K562 (cell line): ENCODE data around the gene SDS. TPM values are rescaled to one million over a fixed set of nuclear protein-coding genes. Genes with fewer than 3 reads are reported as not detected.

ENCODE experiments used
- ATAC-seq: fragments of 200-7000 bp; cut with Tn5 transposase; 3 replicates; pipeline ENCODE4 v1.9.1; 2020; ENCODE audit warnings: moderate library complexity
- BruUV-seq: library from RNA; stranded (reverse); fragments of 400-500 nt; replicated peaks from 2 replicates; lab custom pipeline; 2021; lab: Mats Ljungman, UMichigan
- CTCF ChIA-PET: fragments of 300-600 bp; formaldehyde crosslinking; extraction: SDS; loops from one replicate; lab custom pipeline; 2021; ENCODE audit warnings: low intra/inter-chr PET ratio; lab: Yijun Ruan, JAX
- POLR2A ChIA-PET: fragments of 300-600, 350-650 bp; sonication (Branson Sonifier 250); formaldehyde crosslinking; extraction: SDS; loops from one replicate; lab custom pipeline; 2021; ENCODE audit warnings: antibody characterized with exemption, inconsistent platforms; lab: Yijun Ruan, JAX
- DNase-seq, 4 experiments: peaks; one replicate each; pipeline versions ENCODE4 v3.0.0 to v3.0.0-alpha.2; 2011 to 2018; ENCODE audit warnings: low spot score in 3 of 4, mixed read lengths in 3 of 4; ENCODE audit errors: extremely low read depth in 1 of 4
- FAIRE-seq: peaks from 2 replicates; lab custom pipeline; 2011; peaks lifted over from hg19 to GRCh38; lab: Jason Lieb, UNC
- H2AFZ ChIP-seq: 2 replicates; pipeline ENCODE4 v1.6.0; 2011; ENCODE audit warnings: low read depth, low read length, control low read depth, inconsistent platforms
- H3K27ac ChIP-seq: fragments of 200-600 bp; 3 replicates; pipeline ENCODE4 v1.8.0; 2011; ENCODE audit warnings: low read depth, mild to moderate bottlenecking, control low read depth, inconsistent platforms, low read length, moderate library complexity, mixed read lengths; ENCODE audit errors: extremely low read depth
- H3K27me3 ChIP-seq, 2 experiments: fragments of 300-600 bp in 1 of 2; 2 replicates in 1 of 2; 3 replicates in 1 of 2; pipeline versions ENCODE4 v1.6.0 to v1.8.0; 2011; ENCODE audit warnings: inconsistent platforms in 2 of 2, low read length in 2 of 2, mild to moderate bottlenecking in 1 of 2, mixed read lengths in 1 of 2, moderate library complexity in 1 of 2; ENCODE audit not compliant: control insufficient read depth in 2 of 2, insufficient read depth in 2 of 2
- H3K36me3 ChIP-seq: fragments of 300-600 bp; 3 replicates; pipeline ENCODE4 v1.8.0; 2011; ENCODE audit warnings: mild to moderate bottlenecking, low read length, inconsistent platforms; ENCODE audit not compliant: control insufficient read depth, insufficient read depth
- H3K4me1 ChIP-seq, 2 experiments: fragments of 200-600 bp in 1 of 2; replicated peaks in 1 of 2; 2 replicates in 1 of 2; 3 replicates in 1 of 2; pipeline versions ENCODE4 v1.5.1 to v1.8.0; 2011; ENCODE audit warnings: inconsistent platforms in 2 of 2, low read length in 2 of 2, mild to moderate bottlenecking in 1 of 2, mixed read lengths in 1 of 2, moderate library complexity in 1 of 2; ENCODE audit not compliant: control insufficient read depth in 2 of 2, insufficient read depth in 2 of 2
- H3K4me2 ChIP-seq: 2 replicates; pipeline ENCODE4 v1.6.1; 2011; ENCODE audit warnings: low read length, control low read depth, inconsistent platforms, mixed read lengths; ENCODE audit not compliant: insufficient read depth
- H3K4me3 ChIP-seq: fragments of 200-600 bp; sonication (generic), shearing (Covaris generic); 2 replicates; pipeline ENCODE4 v1.5.1; 2016; ENCODE audit warnings: control low read depth, inconsistent platforms
- H3K79me2 ChIP-seq: fragments of 200-600 bp; 3 replicates; pipeline ENCODE4 v1.8.0; 2011; ENCODE audit warnings: low read length, inconsistent platforms; ENCODE audit not compliant: control insufficient read depth, insufficient read depth
- H3K9ac ChIP-seq, 2 experiments: 2 replicates each; pipeline versions ENCODE4 v1.6.0 to v1.6.1; 2011; ENCODE audit warnings: low read depth in 2 of 2, low read length in 2 of 2, control low read depth in 1 of 2, inconsistent platforms in 1 of 2, mild to moderate bottlenecking in 1 of 2, mixed read lengths in 1 of 2; ENCODE audit not compliant: insufficient read depth in 1 of 2
- H3K9me1 ChIP-seq: one replicate; pipeline ENCODE4 v1.6.0; 2011; ENCODE audit warnings: inconsistent platforms, mild to moderate bottlenecking, low read length, moderate library complexity; ENCODE audit not compliant: control insufficient read depth, insufficient read depth
- H3K9me3 ChIP-seq: replicated peaks from 2 replicates; pipeline ENCODE4 v1.5.1; 2011; ENCODE audit warnings: low read depth, low read length, inconsistent platforms; ENCODE audit not compliant: control insufficient read depth, insufficient read depth
- H4K20me1 ChIP-seq: replicated peaks from 2 replicates; pipeline ENCODE4 v1.6.1; 2011; ENCODE audit warnings: low read length, inconsistent platforms, mixed read lengths; ENCODE audit not compliant: control insufficient read depth, insufficient read depth
- ARNT ChIP-seq, 2 experiments: fragments of 450-650 bp; IDR thresholded peaks; 2 replicates each; pipeline ENCODE4 v1.6.1; 2016; ENCODE audit warnings: mild to moderate bottlenecking in 1 of 2
- BCOR ChIP-seq: fragments of 450-650 bp; IDR thresholded peaks from 2 replicates; pipeline ENCODE4 v1.6.1; 2016
- CBX5 ChIP-seq: IDR thresholded peaks from 2 replicates; pipeline ENCODE4 v1.6.1; 2014; ENCODE audit warnings: low read depth, borderline replicate concordance
- CREM ChIP-seq: IDR thresholded peaks from 2 replicates; pipeline ENCODE4 v1.6.1; 2014; ENCODE audit warnings: antibody characterized with exemption, low read depth
- FOXJ3 ChIP-seq: sonication (generic); formaldehyde crosslinking; IDR thresholded peaks from 2 replicates; pipeline ENCODE4 v1.4.0; 2020; ENCODE audit warnings: mild to moderate bottlenecking, missing genetic modification reagents
- HIVEP1 ChIP-seq: fragments of 250-450 bp; sonication (Bioruptor Pico); IDR thresholded peaks from 2 replicates; pipeline ENCODE4 v1.4.0; 2020; ENCODE audit warnings: mild to moderate bottlenecking
- PTBP1 ChIP-seq: fragments of 200-400 bp; formaldehyde crosslinking; IDR thresholded peaks from 2 replicates; pipeline ENCODE4 v1.6.1; 2017; ENCODE audit warnings: low read depth, low read length
- SRF ChIP-seq, 2 experiments: fragments of 250-450, 450-650 bp in 1 of 2; sonication (Bioruptor Pico) in 1 of 2; sonication (generic) in 1 of 2; formaldehyde crosslinking; IDR thresholded peaks; 2 replicates each; pipeline versions ENCODE4 v1.5.0 to v1.5.1; 2020 to 2022; ENCODE audit warnings: mild to moderate bottlenecking in 1 of 2, missing genetic modification reagents in 1 of 2
- SRSF1 ChIP-seq: fragments of 200-400 bp; formaldehyde crosslinking; IDR thresholded peaks from 2 replicates; pipeline ENCODE4 v1.6.1; 2017; ENCODE audit warnings: mild to moderate bottlenecking, low read depth, low read length, moderate library complexity
- WGBS: fragments of 100-300 bp; shearing (Covaris generic); methylation state at CpG from one replicate; pipeline ENCODE4 v1.1.6; 2016; ENCODE audit warnings: low coverage, mixed read lengths; ENCODE audit not compliant: insufficient coverage; ENCODE audit errors: missing lambda C conversion rate; 5-methylcytosine and 5-hydroxymethylcytosine counted together
- in situ Hi-C: fragments of 300-500 bp; cut with MboI; formaldehyde crosslinking; loops from 4 replicates; pipeline ENCODE4 v1.15.0; 2018; ENCODE audit warnings: inconsistent platforms, mixed read lengths
- intact Hi-C: fragments of 100-400 bp; cut with micrococcal nuclease; formaldehyde crosslinking; loops from 2 replicates; pipeline ENCODE4 v1.14.2; 2022
- polyA plus RNA-seq, 8 experiments: library from polyadenylated mRNA; depleted of rRNA in 4 of 8; stranded (reverse) in 5 of 8; unstranded in 3 of 8; fragments of >200 nt; fragmentation: Nextera tagmentation in 2 of 8; fragmentation: Illumina TruSeq in 1 of 8; extraction: Ambion mirVana in 2 of 8; extraction: Trizol in 1 of 8; gene quantifications; 2 replicates each; pipeline versions ENCODE4 v1.2.1 to v1.2.3, GENCODE V29; 2011 to 2014; ENCODE audit warnings: inconsistent platforms in 1 of 8, missing spikeins in 1 of 8
- total RNA-seq, 7 experiments: library from RNA; depleted of rRNA in 6 of 7; stranded (reverse); fragments of >200 nt in 6 of 7; fragmentation: Illumina TruSeq in 2 of 7; extraction: Trizol in 2 of 7; gene quantifications; 2 replicates each; pipeline versions ENCODE4 v1.2.1 to v1.2.3, GENCODE V29; 2011 to 2021; ENCODE audit warnings: low replicate concordance in 1 of 7
- TF ChIP-seq, protein P1 (sequence below): fragments of 450-650 bp; formaldehyde crosslinking; IDR thresholded peaks from 2 replicates; pipeline ENCODE4 v1.4.0; 2022; ENCODE audit warnings: missing genetic modification characterization
- TF ChIP-seq, protein P2 (sequence below): fragments of 450-650 bp; IDR thresholded peaks from 2 replicates; pipeline ENCODE4 v1.6.1; 2016; ENCODE audit warnings: mild to moderate bottlenecking

The SDS gene
- total and polyA plus RNA-seq, 9 of the 15 experiments (the other 6 are each of a cell fraction or from before 2014, with no cell fraction given), result 0.07 to 1.1 (median 0.12) TPM; not detected in 1

DNA sequence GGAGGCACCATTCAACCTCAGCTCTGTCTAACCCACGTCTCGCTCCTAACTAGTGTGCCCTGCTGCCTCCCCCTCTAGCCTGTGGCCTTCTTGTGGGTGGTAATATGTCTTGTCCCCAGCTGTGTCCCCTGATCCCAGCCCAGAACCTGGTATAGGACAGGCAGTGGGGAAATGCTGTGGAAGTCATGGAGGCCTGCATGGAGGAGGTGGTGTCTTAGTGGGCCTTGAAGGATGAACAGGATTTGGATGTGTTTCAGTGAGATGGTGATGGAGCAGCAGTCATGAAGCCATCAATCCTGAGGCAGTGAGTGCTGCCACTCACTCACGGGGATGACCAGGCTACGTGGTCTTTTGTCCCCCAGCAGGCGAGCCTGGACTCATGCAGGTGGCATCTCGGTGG is 31.9 kb downstream of the SDS start (continued):
- no peak for TF ChIP-seq SRSF1
- TF ChIP-seq PTBP1, result no peak; the same call in 1 of the 2 replicates
- TF ChIP-seq SRF (CRISPR knock-in tag; IDR thresholded peaks at IDR 0.05), result no peak
- no peak for TF ChIP-seq CBX5
- TF ChIP-seq, protein P1, sequence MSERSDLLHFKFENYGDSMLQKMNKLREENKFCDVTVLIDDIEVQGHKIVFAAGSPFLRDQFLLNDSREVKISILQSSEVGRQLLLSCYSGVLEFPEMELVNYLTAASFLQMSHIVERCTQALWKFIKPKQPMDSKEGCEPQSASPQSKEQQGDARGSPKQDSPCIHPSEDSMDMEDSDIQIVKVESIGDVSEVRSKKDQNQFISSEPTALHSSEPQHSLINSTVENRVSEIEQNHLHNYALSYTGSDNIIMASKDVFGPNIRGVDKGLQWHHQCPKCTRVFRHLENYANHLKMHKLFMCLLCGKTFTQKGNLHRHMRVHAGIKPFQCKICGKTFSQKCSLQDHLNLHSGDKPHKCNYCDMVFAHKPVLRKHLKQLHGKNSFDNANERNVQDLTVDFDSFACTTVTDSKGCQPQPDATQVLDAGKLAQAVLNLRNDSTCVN (CRISPR knock-in tag), result no peak
- no peak for TF ChIP-seq FOXJ3 (CRISPR knock-in tag)
- peak; percentile 58; the same call in 1 of the 2 replicates for TF ChIP-seq BCOR
- TF ChIP-seq, all 486 proteins: peak for 9

DNA sequence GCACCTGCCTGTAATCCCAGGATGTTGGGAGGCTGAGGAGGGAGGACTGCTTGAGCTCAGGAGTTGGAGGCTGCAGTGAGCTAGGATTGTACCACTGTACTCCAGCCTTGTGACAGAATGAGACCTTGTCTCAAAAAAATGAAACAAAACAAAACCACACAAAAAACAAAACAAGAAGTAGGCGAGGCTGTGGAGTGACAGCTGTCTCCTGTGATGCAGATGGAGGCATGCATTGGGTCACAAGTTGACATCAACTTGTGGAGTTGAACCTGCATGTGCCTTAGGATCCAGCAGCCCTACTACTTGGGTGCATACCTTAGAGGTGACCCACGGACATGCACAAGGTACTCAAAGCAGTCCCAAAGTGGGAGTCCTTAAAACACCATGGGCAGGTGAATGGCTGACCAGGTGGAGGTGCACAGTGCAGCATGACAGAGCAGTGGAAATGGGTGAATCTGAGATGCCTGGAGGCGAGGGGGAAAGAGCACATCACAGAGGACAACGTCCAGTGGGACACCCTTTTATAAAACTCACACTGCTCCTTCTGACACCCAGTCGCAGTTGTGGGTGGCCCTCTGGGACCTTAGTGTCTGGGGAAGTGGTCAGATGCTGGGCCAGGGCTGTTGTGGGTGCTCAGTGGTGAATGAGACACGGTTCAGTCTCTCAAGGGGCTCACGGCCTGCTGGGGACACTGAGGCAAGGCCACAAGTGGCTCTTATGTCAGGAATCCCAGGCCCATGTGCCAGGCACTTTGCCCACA is 32.6 kb downstream of the SDS start:
- FAIRE-seq (no peak), ATAC-seq (no peak), DNase-seq (no peak)
- POLR2A ChIA-PET, result interaction anchor here (0.8 kb wide), 1 partner anchor 184 kb away, joined by 4 read pairs; no protein-coding TSS in a partner anchor
- Histone ChIP-seq H3K36me3 (peaks cover 52% of the 10 kb centered on the region; the same call in 2 of the 3 replicates), H3K4me3 (no peak overlapping the region), H3K27me3 (no peaks in the 10 kb centered on the region), H4K20me1 (0 out of 2 replicates have a peak, but pooled peaks cover 3% of the 10 kb centered on the region), H3K4me1 (no peaks in the 10 kb centered on the region; a peak in 1 of 5 replicates), H3K27ac (no peak overlapping the region), H3K4me2 (no peak overlapping the region), H3K79me2 (no peaks in the 10 kb centered on the region), H3K9me3 (no peaks in the 10 kb centered on the region), H3K9me1 (no peaks in the 10 kb centered on the region), H3K9ac (0 out of 4 replicates have a peak overlapping the region, but pooled peaks of 1 of the 2 experiments have one; percentile 3), H2AFZ (no peak overlapping the region)
- 51% methylated on average over 7 of the region's 7 CpGs for WGBS
- intact Hi-C loops, result no loop called here
- CTCF ChIA-PET, result no interaction called here
- in situ Hi-C loops, result no loop called here
- TF ChIP-seq, protein P2, sequence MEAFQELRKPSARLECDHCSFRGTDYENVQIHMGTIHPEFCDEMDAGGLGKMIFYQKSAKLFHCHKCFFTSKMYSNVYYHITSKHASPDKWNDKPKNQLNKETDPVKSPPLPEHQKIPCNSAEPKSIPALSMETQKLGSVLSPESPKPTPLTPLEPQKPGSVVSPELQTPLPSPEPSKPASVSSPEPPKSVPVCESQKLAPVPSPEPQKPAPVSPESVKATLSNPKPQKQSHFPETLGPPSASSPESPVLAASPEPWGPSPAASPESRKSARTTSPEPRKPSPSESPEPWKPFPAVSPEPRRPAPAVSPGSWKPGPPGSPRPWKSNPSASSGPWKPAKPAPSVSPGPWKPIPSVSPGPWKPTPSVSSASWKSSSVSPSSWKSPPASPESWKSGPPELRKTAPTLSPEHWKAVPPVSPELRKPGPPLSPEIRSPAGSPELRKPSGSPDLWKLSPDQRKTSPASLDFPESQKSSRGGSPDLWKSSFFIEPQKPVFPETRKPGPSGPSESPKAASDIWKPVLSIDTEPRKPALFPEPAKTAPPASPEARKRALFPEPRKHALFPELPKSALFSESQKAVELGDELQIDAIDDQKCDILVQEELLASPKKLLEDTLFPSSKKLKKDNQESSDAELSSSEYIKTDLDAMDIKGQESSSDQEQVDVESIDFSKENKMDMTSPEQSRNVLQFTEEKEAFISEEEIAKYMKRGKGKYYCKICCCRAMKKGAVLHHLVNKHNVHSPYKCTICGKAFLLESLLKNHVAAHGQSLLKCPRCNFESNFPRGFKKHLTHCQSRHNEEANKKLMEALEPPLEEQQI, result no peak
- TF ChIP-seq CREM (no peak), ARNT (IDR thresholded peaks at IDR 0.05) (no peak), HIVEP1 (no peak)
- BruUV-seq, result no TSS peak
